OCI-LY7 (cell line): ENCODE results near the gene RASEF.

Source experiments
- EZH2phosphoT487 ChIP-seq: fragments of 200-600 bp; sonication (generic); IDR thresholded peaks from 2 replicates; pipeline ENCODE4 v1.6.1; 2018; ENCODE audit warnings: low read depth, borderline replicate concordance, mild to moderate bottlenecking, mixed run types, antibody characterized with exemption, low read length, moderate library complexity, mixed read lengths
- TF ChIP-seq, protein P1 (sequence below): fragments of 200-600 bp; sonication (generic); conservative IDR thresholded peaks from 2 replicates; pipeline ENCODE4 v1.5.1; 2014; ENCODE audit warnings: mild to moderate bottlenecking, antibody characterized with exemption, low read length, moderate library complexity, mixed read lengths

GRCh38 chr9:82938426-82939218 lies 124.3 kb downstream of the RASEF start:
- TF ChIP-seq, protein P1, sequence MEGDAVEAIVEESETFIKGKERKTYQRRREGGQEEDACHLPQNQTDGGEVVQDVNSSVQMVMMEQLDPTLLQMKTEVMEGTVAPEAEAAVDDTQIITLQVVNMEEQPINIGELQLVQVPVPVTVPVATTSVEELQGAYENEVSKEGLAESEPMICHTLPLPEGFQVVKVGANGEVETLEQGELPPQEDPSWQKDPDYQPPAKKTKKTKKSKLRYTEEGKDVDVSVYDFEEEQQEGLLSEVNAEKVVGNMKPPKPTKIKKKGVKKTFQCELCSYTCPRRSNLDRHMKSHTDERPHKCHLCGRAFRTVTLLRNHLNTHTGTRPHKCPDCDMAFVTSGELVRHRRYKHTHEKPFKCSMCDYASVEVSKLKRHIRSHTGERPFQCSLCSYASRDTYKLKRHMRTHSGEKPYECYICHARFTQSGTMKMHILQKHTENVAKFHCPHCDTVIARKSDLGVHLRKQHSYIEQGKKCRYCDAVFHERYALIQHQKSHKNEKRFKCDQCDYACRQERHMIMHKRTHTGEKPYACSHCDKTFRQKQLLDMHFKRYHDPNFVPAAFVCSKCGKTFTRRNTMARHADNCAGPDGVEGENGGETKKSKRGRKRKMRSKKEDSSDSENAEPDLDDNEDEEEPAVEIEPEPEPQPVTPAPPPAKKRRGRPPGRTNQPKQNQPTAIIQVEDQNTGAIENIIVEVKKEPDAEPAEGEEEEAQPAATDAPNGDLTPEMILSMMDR: no peak
- TF ChIP-seq EZH2phosphoT487: no peak
